HG03066 (cell line): ENCODE results near the gene ZIC2.

ENCODE experiments used
- ATAC-seq: cut with Tn5 transposase; IDR thresholded peaks from one replicate; pipeline ENCODE4 v1.9.1; 2021; ENCODE audit warnings: low read depth; ENCODE audit not compliant: unreplicated experiment

The ZIC2 gene

DNA sequence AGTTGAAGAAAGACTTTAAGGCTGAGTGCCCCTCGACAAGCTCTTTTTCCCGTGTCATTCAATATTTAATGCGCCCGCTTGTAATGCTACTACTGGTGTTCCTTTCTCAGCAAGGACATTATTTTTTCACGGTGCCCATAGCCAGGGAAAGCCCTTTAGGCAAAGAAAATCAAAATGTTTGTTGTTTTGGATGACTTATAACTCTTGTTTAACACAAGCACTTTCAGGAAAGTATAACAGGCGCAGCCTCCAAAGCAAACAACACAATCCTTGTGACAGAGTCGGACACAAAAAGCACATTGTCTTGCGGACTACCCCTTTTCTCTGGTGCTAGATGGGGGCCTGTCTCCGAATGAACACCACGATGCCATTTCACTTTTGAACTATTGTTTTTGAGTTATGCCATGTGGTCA, 22.5 kb upstream of the ZIC2 start:
- ATAC-seq = no peak

GRCh38 chr13:99959540-99960230, 21.9 kb upstream of the ZIC2 start:
- ATAC-seq = no peak

GRCh38 chr13:99960663-99961311, 20.8 kb upstream of the ZIC2 start:
- ATAC-seq = no peak

GRCh38 chr13:99961636-99962035, 19.9 kb upstream of the ZIC2 start:
- ATAC-seq = no peak

DNA sequence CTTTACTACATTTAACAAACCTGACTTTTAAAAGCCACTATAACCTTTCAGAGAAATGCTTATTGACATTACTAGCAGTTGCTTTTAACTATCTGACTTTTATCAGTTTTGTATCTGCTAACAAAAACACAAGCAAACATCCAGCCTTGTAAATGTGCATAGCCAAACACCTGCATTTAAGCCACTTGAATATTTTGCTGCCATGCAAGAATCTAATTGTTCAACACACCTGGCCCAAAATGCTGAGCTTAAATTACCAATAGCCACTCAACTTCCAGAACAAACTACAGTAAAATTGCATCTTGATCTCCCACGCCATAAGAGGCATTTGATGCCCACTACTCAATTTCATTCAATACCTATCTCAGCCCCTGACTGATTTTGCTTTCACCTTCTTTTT, 19.3 kb upstream of the ZIC2 start:
- no peak for ATAC-seq

GRCh38 chr13:99963816-99964339, 17.7 kb upstream of the ZIC2 start:
- no peak for ATAC-seq

DNA sequence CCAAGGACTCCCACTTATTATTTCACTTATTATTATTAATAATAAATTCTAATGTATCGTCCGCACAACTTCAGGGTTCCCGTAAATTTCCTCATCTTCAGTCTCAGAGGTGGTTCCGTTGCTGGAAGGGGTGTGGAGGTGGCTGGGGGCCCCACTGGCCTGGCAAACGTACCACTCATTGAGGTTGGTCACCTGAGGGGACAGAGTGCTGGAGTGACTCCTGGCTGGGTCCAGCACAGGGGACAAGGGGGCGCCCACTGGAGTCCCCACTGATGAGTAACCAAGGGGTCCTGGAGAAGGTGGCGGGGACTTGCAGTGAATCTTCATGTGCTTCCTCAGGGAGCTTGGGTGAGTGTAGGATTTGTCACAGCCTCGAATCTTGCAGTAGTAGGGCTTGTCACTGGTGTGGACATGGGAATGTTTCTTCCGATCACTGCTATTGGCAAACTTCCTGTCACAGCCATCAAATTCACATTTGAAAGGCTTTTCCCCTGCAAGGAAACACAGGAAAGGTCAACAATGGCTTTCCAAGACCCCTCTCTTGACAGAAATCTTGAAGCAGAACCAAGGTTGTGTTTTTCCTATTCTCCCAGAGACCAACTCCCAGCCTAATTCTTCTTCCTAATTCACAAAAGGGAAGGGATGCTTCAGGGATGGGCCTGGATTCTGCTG, 16.1 kb upstream of the ZIC2 start:
- no peak for ATAC-seq

GRCh38 chr13:99966064-99966805, 15.3 kb upstream of the ZIC2 start:
- ATAC-seq = no peak

DNA sequence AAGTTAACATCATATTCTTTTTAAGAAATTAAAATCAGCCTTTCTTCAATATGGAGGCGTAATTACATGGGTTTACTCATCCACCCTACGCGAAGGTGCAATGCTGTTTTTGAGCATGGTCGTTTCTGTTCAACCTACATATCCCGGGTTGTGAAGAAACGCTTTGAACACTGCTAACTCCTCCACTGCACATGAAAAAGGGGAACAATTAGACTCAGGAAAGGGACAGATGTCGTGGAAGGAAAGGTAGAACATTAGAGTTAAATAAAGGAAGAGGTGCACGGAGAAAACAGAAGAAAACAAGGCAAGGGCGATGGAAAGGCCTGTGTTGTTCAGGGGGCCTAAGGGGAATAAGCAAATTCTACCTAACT, 14.1 kb upstream of the ZIC2 start:
- no peak for ATAC-seq

DNA sequence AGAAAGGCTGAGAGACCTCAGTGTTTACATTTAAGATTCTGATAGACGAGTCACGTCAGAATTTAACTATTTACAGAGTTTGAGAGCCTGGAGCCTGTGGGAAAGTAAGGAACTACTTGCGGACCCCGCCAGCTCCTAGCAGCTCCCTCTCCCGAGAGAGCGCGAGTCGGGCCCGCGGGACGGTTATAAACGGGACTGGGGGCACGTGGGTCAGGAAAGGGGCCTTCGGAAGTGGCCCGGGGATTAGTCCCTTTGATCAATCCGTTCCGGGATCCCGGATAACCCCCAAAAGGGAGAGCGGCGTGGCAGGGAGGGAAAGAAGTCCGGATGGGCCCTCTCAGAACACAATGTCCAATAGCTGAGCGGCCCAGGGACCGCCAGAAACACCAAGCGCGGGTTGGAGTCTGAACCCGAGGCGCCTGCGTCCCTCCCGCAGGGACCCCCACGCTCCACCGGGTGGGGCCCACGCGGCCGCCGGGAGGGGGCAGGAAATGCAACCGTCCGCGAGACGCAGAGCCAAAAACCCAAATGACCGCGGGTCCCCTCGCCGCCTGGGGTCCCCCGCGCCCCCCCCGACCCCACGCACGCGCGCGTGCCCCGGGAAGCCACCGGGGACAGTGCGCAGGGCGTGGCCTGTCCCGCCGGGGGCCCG, 13.6 kb upstream of the ZIC2 start:
- no peak for ATAC-seq

GRCh38 chr13:99968521-99969452, 12.8 kb upstream of the ZIC2 start:
- ATAC-seq = no peak

GRCh38 chr13:99969453-99969918, 12.1 kb upstream of the ZIC2 start:
- no peak for ATAC-seq

GRCh38 chr13:99969919-99970650, 11.5 kb upstream of the ZIC2 start:
- no peak for ATAC-seq

DNA sequence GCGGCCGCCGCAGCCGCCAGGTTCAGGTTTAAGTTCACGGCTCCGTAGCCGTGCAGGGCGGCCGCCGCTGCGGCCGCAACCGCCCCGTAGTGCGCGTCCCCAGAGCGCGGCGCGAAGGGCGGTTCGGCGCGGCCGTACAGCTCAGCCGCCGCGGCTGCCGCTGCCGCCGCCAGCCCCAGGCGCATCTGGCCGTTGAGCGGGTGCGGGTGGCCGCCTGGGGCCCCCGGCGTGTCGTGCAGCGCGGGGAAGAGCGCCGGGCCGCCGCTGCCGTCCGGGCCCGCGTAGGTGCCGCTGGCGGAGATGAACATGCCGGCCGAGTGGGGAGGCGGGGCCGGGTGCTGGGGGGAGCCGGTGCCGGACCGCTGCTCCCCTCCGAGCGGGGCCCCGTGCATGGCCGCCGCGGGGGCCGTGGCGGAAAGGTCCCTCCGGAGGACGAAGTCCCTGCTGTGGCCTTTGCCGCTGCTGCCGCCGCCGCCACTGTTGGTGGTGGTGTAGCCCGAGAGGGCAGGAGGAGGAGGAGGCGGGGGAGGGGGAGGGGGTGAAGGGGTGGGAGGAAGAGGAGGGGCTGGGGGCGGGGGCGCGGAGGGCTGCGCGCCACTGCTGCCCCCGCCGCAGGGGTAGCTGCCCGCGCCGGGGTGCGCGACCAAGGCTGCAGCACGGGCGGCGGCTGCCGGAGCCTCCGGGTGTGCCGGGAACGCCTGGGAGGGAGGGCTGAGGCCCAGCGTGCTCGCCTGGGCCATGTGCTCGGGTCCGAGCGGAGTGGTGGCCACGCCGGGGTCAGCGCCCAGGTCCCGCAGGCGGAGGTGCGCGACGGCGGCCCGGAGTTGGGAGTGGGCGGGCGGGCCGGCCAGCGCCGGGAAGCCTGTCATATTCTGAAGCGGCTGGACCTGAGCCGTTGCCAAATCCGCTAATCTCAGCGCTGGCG, 10.7 kb upstream of the ZIC2 start:
- ATAC-seq = no peak

DNA sequence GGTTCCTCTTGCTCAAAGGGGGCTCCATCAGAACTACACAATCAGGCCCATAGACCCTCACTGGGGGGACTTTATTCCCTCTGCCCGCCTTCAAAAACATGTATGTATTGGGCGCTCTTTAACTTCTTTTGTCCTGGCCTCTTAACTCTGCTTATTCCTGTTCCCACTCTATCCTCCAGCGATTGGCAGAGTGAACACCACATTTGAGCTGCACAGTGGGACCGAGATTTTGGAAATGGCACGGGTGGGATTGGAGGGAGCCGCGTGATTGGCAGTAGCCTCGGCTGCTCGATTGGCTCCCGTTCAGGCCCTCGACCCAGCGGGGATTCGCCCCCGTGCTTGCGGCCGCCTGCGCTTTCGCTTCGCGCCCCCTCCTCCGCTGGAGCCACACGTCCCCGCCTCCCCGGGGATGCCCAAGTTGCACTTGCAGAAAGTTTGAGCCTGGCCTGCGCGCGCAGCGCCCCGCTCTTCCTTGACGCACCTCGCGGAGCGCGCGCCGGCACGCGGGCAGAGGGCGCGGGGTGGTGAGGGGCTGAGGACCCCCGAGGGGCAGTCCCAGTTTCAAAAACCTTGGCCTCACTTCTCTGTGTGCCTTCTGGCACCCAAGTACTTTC, 9.9 kb upstream of the ZIC2 start, which contains the start of gene ZIC5:
TSS of gene ZIC5 (minus strand) at position 192 of the 614 bp plus-strand sequence. CDS start at position 28, 164 bp downstream.
- no peak for ATAC-seq

DNA sequence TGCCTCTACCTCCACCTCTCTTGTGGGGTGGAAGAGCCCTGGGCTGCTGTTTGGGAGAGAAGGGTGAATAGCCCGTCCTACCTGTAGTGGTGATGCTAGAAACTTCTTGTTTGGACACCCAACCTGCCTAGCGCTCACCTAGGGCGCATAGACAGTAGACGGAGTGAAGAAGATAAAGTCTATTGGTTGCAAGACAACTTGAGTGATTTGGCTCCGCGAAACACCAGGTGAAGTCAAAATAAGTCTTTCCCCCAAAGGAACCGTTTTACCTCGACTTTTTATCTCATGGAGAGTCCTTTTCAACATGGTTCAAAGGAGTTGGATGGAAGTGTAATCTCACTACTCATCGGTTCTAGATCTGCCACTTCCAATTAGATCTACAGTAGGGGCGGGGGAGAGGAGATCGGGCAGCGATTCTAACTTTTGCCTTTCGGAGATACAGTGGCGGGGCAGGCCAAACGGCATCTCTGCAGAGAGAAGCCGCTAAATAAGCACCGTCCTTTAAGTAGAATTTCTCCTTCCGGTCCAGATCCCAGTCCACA, 9.3 kb upstream of the ZIC2 start:
- ATAC-seq = no peak
